ENCODE measurements around the gene TRABD2B. TPM values are rescaled to one million over a fixed set of nuclear protein-coding genes. Genes with fewer than 3 reads are reported as not detected.

Gene TRABD2B
- total RNA-seq, 1 donor from 2014 or later = 2.4 TPM

- DNase-seq (ENCODE audit: low spot score) = no peak
Measured at GRCh38 chr1:47993416-47993740, 3.8 kb downstream of the TRABD2B start.

GRCh38 chr1:47992720-47993415 lies 4.3 kb downstream of the TRABD2B start:
- DNase-seq (ENCODE audit: low spot score) = no peak

- no peak for DNase-seq (ENCODE audit: low spot score)
Measured at GRCh38 chr1:47991673-47992072, 5.5 kb downstream of the TRABD2B start.

GRCh38 chr1:47991187-47991586 lies 6.0 kb downstream of the TRABD2B start:
- no peak for DNase-seq (ENCODE audit: low spot score)

- DNase-seq (ENCODE audit: low spot score) = no peak
Measured at GRCh38 chr1:47990286-47990685, 6.9 kb downstream of the TRABD2B start.

- DNase-seq (ENCODE audit: low spot score) = no peak
Measured at GRCh38 chr1:47987601-47988000, 9.6 kb downstream of the TRABD2B start.

- DNase-seq (ENCODE audit: low spot score) = peak; percentile 95
Measured at GRCh38 chr1:47986761-47987200, 10.4 kb downstream of the TRABD2B start.

GRCh38 chr1:47985018-47985417 lies 12.2 kb downstream of the TRABD2B start:
- no peak for DNase-seq (ENCODE audit: low spot score)

- no peak for DNase-seq (ENCODE audit: low spot score)
Measured at GRCh38 chr1:47984175-47984789, 12.9 kb downstream of the TRABD2B start.

- no peak for DNase-seq (ENCODE audit: low spot score)
Measured at GRCh38 chr1:47983691-47984090, 13.5 kb downstream of the TRABD2B start.

GRCh38 chr1:47981667-47982350 lies 15.4 kb downstream of the TRABD2B start:
- DNase-seq (ENCODE audit: low spot score) = no peak

- no peak for DNase-seq (ENCODE audit: low spot score)
Measured at GRCh38 chr1:47980501-47980900, 16.7 kb downstream of the TRABD2B start.

GRCh38 chr1:47979724-47980123 lies 17.5 kb downstream of the TRABD2B start:
- no peak for DNase-seq (ENCODE audit: low spot score)

- no peak for DNase-seq (ENCODE audit: low spot score)
Measured at GRCh38 chr1:47978486-47978885, 18.7 kb downstream of the TRABD2B start.

GRCh38 chr1:47976728-47977127 lies 20.5 kb downstream of the TRABD2B start:
- DNase-seq (ENCODE audit: low spot score) = no peak

GRCh38 chr1:47976267-47976666 lies 20.9 kb downstream of the TRABD2B start:
- no peak for DNase-seq (ENCODE audit: low spot score)

- DNase-seq (ENCODE audit: low spot score) = no peak
Measured at GRCh38 chr1:47975302-47975921, 21.8 kb downstream of the TRABD2B start.

- DNase-seq (ENCODE audit: low spot score) = no peak
Measured at GRCh38 chr1:47972864-47973432, 24.2 kb downstream of the TRABD2B start.

GRCh38 chr1:47971385-47972160 lies 25.6 kb downstream of the TRABD2B start:
- DNase-seq (ENCODE audit: low spot score) = peak; percentile 9

GRCh38 chr1:47970882-47971281 lies 26.3 kb downstream of the TRABD2B start:
- DNase-seq (ENCODE audit: low spot score) = no peak

GRCh38 chr1:47969478-47969877 lies 27.7 kb downstream of the TRABD2B start:
- DNase-seq (ENCODE audit: low spot score) = no peak

- no peak for DNase-seq (ENCODE audit: low spot score)
Measured at GRCh38 chr1:47968556-47968888, 28.7 kb downstream of the TRABD2B start.

All from umbilical cord (tissue), 2 donors.